Measurements from ENCODE around the gene SPACA6. TPM values are rescaled to one million over a fixed set of nuclear protein-coding genes. Genes with fewer than 3 reads are reported as not detected.

The SPACA6 gene
- total and polyA plus RNA-seq, 4 donors = 2.6 to 23.2 (median 14.7) TPM

Small RNAs within 50 kb of the gene (small RNA-seq; reads per million reads assigned to genes)
- gene AC018755.2 (ENCODE audit: low replicate concordance) = not detected
- not detected for gene MIR125A (ENCODE audit: low replicate concordance)
- gene MIR99B (ENCODE audit: low replicate concordance) = 0.55 reads per million, percentile 60 among the genes with 10 or more reads in this experiment
- gene MIRLET7E (ENCODE audit: low replicate concordance) = not detected

Other genes with a start within 250 kb of the SPACA6 start
- gene SIGLEC8, start 234.9 kb upstream of the SPACA6 start, total RNA-seq = 1 to 10 TPM; 2.0 to 3.6 TPM
- 1 to 10 TPM; 3.8 to 4.7 TPM for gene SIGLEC8, start 234.9 kb upstream of the SPACA6 start, polyA plus RNA-seq (ENCODE audit: insufficient read length in 2 of 2)
- gene CEACAM18, start 214.8 kb upstream of the SPACA6 start, total RNA-seq = not detected
- gene CEACAM18, start 214.8 kb upstream of the SPACA6 start, polyA plus RNA-seq (ENCODE audit: insufficient read length in 2 of 2) = not detected
- under 1 TPM in 1 of 2 donors, not detected in 1; 0.06 TPM for gene SIGLEC12, start 191.5 kb upstream of the SPACA6 start, total RNA-seq
- not detected for gene SIGLEC12, start 191.5 kb upstream of the SPACA6 start, polyA plus RNA-seq (ENCODE audit: insufficient read length in 2 of 2)
- under 1 TPM in 1 of 2 donors, not detected in 1; 0.11 TPM for gene SIGLEC6, start 161.7 kb upstream of the SPACA6 start, total RNA-seq
- not detected for gene SIGLEC6, start 161.7 kb upstream of the SPACA6 start, polyA plus RNA-seq (ENCODE audit: insufficient read length in 2 of 2)
- gene ZNF175, start 122.0 kb upstream of the SPACA6 start, total RNA-seq = 10 to 100 TPM in 1 of 2 donors, 1 to 10 TPM in 1; 8.5 to 12.4 TPM
- gene ZNF175, start 122.0 kb upstream of the SPACA6 start, polyA plus RNA-seq (ENCODE audit: insufficient read length in 2 of 2) = 10 to 100 TPM; 12.4 to 17.8 TPM
- 1 to 10 TPM in 1 of 2 donors, under 1 TPM in 1; 0.44 to 1.6 TPM for gene SIGLEC5, start 62.9 kb upstream of the SPACA6 start, total RNA-seq
- under 1 TPM in 1 of 2 donors, not detected in 1; 0.22 TPM for gene SIGLEC5, start 62.9 kb upstream of the SPACA6 start, polyA plus RNA-seq (ENCODE audit: insufficient read length in 2 of 2)
- 1 to 10 TPM; 1.0 to 1.1 TPM for gene SIGLEC14, start 46.5 kb upstream of the SPACA6 start, total RNA-seq
- gene SIGLEC14, start 46.5 kb upstream of the SPACA6 start, polyA plus RNA-seq (ENCODE audit: insufficient read length in 2 of 2) = 1 to 10 TPM; 3.0 to 3.5 TPM
- 1 to 10 TPM in 1 of 2 donors, under 1 TPM in 1; 0.61 to 1.6 TPM for gene HAS1, start 30.7 kb downstream of the SPACA6 start, total RNA-seq
- 1 to 10 TPM; 3.0 to 4.3 TPM for gene HAS1, start 30.7 kb downstream of the SPACA6 start, polyA plus RNA-seq (ENCODE audit: insufficient read length in 2 of 2)
- 10 to 100 TPM in 1 of 2 donors, 1 to 10 TPM in 1; 5.2 to 19.4 TPM for gene FPR1, start 58.5 kb downstream of the SPACA6 start, total RNA-seq
- 10 to 100 TPM in 1 of 2 donors, 1 to 10 TPM in 1; 8.0 to 10.7 TPM for gene FPR1, start 58.5 kb downstream of the SPACA6 start, polyA plus RNA-seq (ENCODE audit: insufficient read length in 2 of 2)
- gene FPR2, start 67.8 kb downstream of the SPACA6 start, total RNA-seq = 1 to 10 TPM in 1 of 2 donors, under 1 TPM in 1; 0.33 to 5.6 TPM
- gene FPR2, start 67.8 kb downstream of the SPACA6 start, polyA plus RNA-seq (ENCODE audit: insufficient read length in 2 of 2) = not detected
- gene FPR3, start 101.8 kb downstream of the SPACA6 start, total RNA-seq = 1 to 10 TPM in 1 of 2 donors, under 1 TPM in 1; 0.17 to 2.6 TPM
- gene FPR3, start 101.8 kb downstream of the SPACA6 start, polyA plus RNA-seq (ENCODE audit: insufficient read length in 2 of 2) = under 1 TPM in 1 of 2 donors, not detected in 1; 0.09 TPM
- gene ZNF577, start 194.6 kb downstream of the SPACA6 start, total RNA-seq = 10 to 100 TPM; 31.0 to 46.1 TPM
- 10 to 100 TPM; 32.8 to 46.2 TPM for gene ZNF577, start 194.6 kb downstream of the SPACA6 start, polyA plus RNA-seq (ENCODE audit: insufficient read length in 2 of 2)
- 10 to 100 TPM; 32.9 to 34.9 TPM for gene ZNF649, start 211.7 kb downstream of the SPACA6 start, total RNA-seq
- 10 to 100 TPM; 28.4 to 36.4 TPM for gene ZNF649, start 211.7 kb downstream of the SPACA6 start, polyA plus RNA-seq (ENCODE audit: insufficient read length in 2 of 2)
- gene ZNF613, start 234.1 kb downstream of the SPACA6 start, total RNA-seq = 10 to 100 TPM; 10.5 to 12.2 TPM
- gene ZNF613, start 234.1 kb downstream of the SPACA6 start, polyA plus RNA-seq (ENCODE audit: insufficient read length in 2 of 2) = 1 to 10 TPM; 9.5 to 9.8 TPM

Data from spinal cord (tissue), 4 donors.